ENCODE data around the gene THEMIS.
A peak's percentile ranks its signal among the peaks of the same experiment; 100 is the strongest.
"Not testable (repeated sequence)": the region's sequence is repeated elsewhere in the genome, so short reads cannot be mapped to it uniquely, and the experiment has no call there.

The THEMIS gene

GRCh38 chr6:127914240-127914639 is 13.4 kb upstream of the THEMIS start:
- no peak for DNase-seq

GRCh38 chr6:127912914-127913313 is 12.1 kb upstream of the THEMIS start:
- DNase-seq, result no peak

GRCh38 chr6:127907960-127908640 is 7.2 kb upstream of the THEMIS start:
- DNase-seq, result peak; percentile 9

GRCh38 chr6:127904160-127904559 is 3.3 kb upstream of the THEMIS start:
- DNase-seq, result no peak

GRCh38 chr6:127902933-127903332 is 2.1 kb upstream of the THEMIS start:
- no peak for DNase-seq

- DNase-seq, result no peak
Measured at GRCh38 chr6:127897484-127897883, 3.4 kb downstream of the THEMIS start.

- DNase-seq, result no peak
Measured at GRCh38 chr6:127894051-127894450, 6.8 kb downstream of the THEMIS start.

GRCh38 chr6:127893541-127893940 is 7.3 kb downstream of the THEMIS start:
- no peak for DNase-seq

- no peak for DNase-seq
Measured at GRCh38 chr6:127891731-127892326, 9.0 kb downstream of the THEMIS start.

- no peak for DNase-seq
Measured at GRCh38 chr6:127886603-127887002, 14.3 kb downstream of the THEMIS start.

- no peak for DNase-seq
Measured at GRCh38 chr6:127884134-127884533, 16.7 kb downstream of the THEMIS start.

- not testable (repeated sequence) for DNase-seq
Measured at GRCh38 chr6:127881949-127882348, 18.9 kb downstream of the THEMIS start.

- DNase-seq, result no peak
Measured at GRCh38 chr6:127880429-127880828, 20.4 kb downstream of the THEMIS start.

GRCh38 chr6:127879685-127880084 is 21.2 kb downstream of the THEMIS start:
- DNase-seq, result no peak

GRCh38 chr6:127878115-127878514 is 22.7 kb downstream of the THEMIS start:
- DNase-seq, result no peak

- no peak for DNase-seq
Measured at GRCh38 chr6:127877231-127877630, 23.6 kb downstream of the THEMIS start.

GRCh38 chr6:127869772-127870404 is 31.0 kb downstream of the THEMIS start:
- DNase-seq, result no peak

GRCh38 chr6:127869183-127869582 is 31.7 kb downstream of the THEMIS start:
- no peak for DNase-seq

- DNase-seq, result no peak
Measured at GRCh38 chr6:127868338-127868737, 32.5 kb downstream of the THEMIS start.

GRCh38 chr6:127866766-127867165 is 34.1 kb downstream of the THEMIS start:
- DNase-seq, result no peak

GRCh38 chr6:127865108-127865507 is 35.8 kb downstream of the THEMIS start:
- DNase-seq, result no peak

- no peak for DNase-seq
Measured at GRCh38 chr6:127864701-127865100, 36.2 kb downstream of the THEMIS start.

- no peak for DNase-seq
Measured at GRCh38 chr6:127860723-127861122, 40.1 kb downstream of the THEMIS start.

- no peak for DNase-seq
Measured at GRCh38 chr6:127859956-127860355, 40.9 kb downstream of the THEMIS start.
